Measurements from ENCODE around the gene LRRC61.

- TF ChIP-seq REST (IDR thresholded peaks at IDR 0.05; ENCODE audit: insufficient read depth in 1 of 2, low read depth in 2 of 2, low read length in 2 of 2): no peak
- TF ChIP-seq POLR2AphosphoS5 (IDR thresholded peaks at IDR 0.05; ENCODE audit: low read depth, low read length): no peak
- no peak for TF ChIP-seq SIN3A (IDR thresholded peaks at IDR 0.05; ENCODE audit: borderline replicate concordance, insufficient read depth, low read length)
- TF ChIP-seq TAF1 (IDR thresholded peaks at IDR 0.05; ENCODE audit: borderline replicate concordance, insufficient read depth, low read length): no peak
- TF ChIP-seq FOXP2 (optimal IDR thresholded peaks at IDR 0.05; ENCODE audit: borderline replicate concordance, extremely low read depth, extremely low read length, insufficient read depth): no peak
These were observed 59.7 kb downstream of the LRRC61 start for GRCh38 chr7:150382844-150383225.

Measured in PFSK-1 (cell line).